ENCODE data around the gene MAGEB17.

- TF ChIP-seq CTCF (conservative IDR thresholded peaks at IDR 0.05; ENCODE audit: low read depth, low read length): no peak
- TF ChIP-seq EZH2phosphoT487 (IDR thresholded peaks at IDR 0.05; ENCODE audit: borderline replicate concordance, low read length): no peak
- no peak for TF ChIP-seq EZH2 (IDR thresholded peaks at IDR 0.05; ENCODE audit: low read length, unreplicated experiment)
Observed at GRCh38 chrX:16196829-16197228, 29.5 kb downstream of the MAGEB17 start.

Data from PC-3 (cell line).